ENCODE data around the gene VEZT. TPM values are rescaled to one million over a fixed set of nuclear protein-coding genes. Genes with fewer than 3 reads are reported as not detected.

The VEZT gene
- polyA plus RNA-seq, 3 donors = 14.6 to 20.6 (median 16.7) TPM

DNA sequence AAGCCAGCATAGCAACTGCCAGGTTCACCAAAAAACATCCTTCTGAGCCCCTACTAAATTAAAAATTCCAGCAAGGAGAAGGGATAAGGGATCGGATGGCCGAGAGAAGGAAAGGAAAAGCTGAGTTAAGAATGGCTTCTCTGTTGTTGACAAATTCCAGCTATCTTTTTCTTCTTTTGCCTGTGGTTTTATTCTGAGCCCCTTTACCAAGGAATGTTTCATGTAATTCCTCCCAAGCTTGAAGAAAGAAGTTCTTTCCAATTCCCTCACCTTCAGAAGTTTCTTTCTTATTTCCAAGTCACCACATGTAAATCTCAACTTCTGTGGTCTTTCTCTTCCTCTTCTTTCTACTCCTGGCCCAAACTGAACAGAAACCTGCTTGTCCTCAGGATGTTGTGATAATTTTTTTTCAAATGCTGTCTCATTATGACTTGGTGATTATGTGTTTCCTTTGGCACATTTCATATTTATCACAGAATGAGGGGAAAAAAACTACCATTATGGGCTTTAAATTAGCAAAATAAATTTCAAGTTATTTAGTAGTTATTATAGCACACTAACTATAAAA, 40.3 kb upstream of the VEZT start:
- Histone ChIP-seq H3K9me3 (replicated peaks in 1 of 2; ENCODE audit: control insufficient read depth in 1 of 2, insufficient read depth in 1 of 2, low read length in 2 of 2) (no peaks in the 10 kb centered on the region), H3K9ac (ENCODE audit: insufficient read depth, low read length, poor library complexity, severe bottlenecking) (no peak overlapping the region), H3K79me2 (ENCODE audit: insufficient read depth, low read length) (no peaks in the 10 kb centered on the region), H3K36me3 (replicated peaks in 1 of 2; ENCODE audit: control insufficient read depth in 1 of 2, insufficient read depth in 2 of 2, low read length in 2 of 2) (peaks cover 6 to 7% of the 10 kb centered on the region in 2 donors), H3K4me3 (replicated peaks in 1 of 3; ENCODE audit: low read depth in 2 of 3, low read length in 3 of 3) (no peak overlapping the region), H3K4me1 (ENCODE audit: control insufficient read depth in 1 of 2, insufficient read depth in 2 of 2, low read length in 2 of 2) (no peaks in the 10 kb centered on the region), H3K4me2 (replicated peaks; ENCODE audit: extremely low read depth, low read length, poor library complexity, severe bottlenecking) (no peak overlapping the region), H3K27me3 (ENCODE audit: control insufficient read depth in 2 of 2, insufficient read depth in 2 of 2, low read length in 2 of 2) (no peaks in the 10 kb centered on the region), H4K20me1 (ENCODE audit: insufficient read depth, low read length) (peaks cover 31% of the 10 kb centered on the region), H2AFZ (ENCODE audit: insufficient read depth, low read depth, low read length, poor library complexity, severe bottlenecking) (no peak overlapping the region), H3K27ac (ENCODE audit: low read depth in 1 of 2, low read length in 2 of 2) (no peak overlapping the region)
- TF ChIP-seq, protein P1, sequence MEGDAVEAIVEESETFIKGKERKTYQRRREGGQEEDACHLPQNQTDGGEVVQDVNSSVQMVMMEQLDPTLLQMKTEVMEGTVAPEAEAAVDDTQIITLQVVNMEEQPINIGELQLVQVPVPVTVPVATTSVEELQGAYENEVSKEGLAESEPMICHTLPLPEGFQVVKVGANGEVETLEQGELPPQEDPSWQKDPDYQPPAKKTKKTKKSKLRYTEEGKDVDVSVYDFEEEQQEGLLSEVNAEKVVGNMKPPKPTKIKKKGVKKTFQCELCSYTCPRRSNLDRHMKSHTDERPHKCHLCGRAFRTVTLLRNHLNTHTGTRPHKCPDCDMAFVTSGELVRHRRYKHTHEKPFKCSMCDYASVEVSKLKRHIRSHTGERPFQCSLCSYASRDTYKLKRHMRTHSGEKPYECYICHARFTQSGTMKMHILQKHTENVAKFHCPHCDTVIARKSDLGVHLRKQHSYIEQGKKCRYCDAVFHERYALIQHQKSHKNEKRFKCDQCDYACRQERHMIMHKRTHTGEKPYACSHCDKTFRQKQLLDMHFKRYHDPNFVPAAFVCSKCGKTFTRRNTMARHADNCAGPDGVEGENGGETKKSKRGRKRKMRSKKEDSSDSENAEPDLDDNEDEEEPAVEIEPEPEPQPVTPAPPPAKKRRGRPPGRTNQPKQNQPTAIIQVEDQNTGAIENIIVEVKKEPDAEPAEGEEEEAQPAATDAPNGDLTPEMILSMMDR (IDR thresholded peaks at IDR 0.05) = no peak
- Mint-ChIP-seq H3K4me3 (no peak overlapping the region), H3K27ac (no peak overlapping the region), H3K9me3 (no peaks in the 10 kb centered on the region), H3K4me1 (peaks cover 8% of the 10 kb centered on the region), H3K36me3 (peaks cover 6 to 29% of the 10 kb centered on the region in 2 donors), H3K27me3 (ENCODE audit: low read depth in 3 of 3) (peaks cover 0 to 3% (median 1%) of the 10 kb centered on the region in 3 donors)
- no CpG with 5 or more reads among the region's 2 CpGs for WGBS (ENCODE audit: insufficient coverage)
- intact Hi-C loops (cut with micrococcal nuclease) = no loop called here
- DNase-seq = no peak

DNA sequence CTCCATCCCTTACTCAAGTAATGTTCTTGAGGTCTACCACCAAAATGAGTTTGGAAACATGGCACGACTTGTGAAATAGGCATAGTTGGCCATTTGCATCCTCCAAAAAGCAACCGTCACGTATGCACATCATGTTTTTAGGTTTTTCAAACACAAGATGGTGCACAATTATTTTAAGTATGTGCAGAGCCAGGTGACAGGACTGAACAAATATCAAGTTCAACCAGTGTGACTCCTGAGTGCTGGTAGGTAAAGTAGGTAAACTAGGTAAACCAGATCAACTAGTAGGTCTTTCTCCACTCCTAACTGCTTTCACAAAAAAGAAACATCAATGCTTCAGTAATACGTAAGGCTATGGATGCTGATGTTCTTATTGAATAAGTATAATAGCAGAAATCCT, 39.5 kb upstream of the VEZT start:
- Histone ChIP-seq H3K79me2 (ENCODE audit: insufficient read depth, low read length) (no peaks in the 10 kb centered on the region), H4K20me1 (ENCODE audit: insufficient read depth, low read length) (peaks cover 33% of the 10 kb centered on the region), H3K4me1 (ENCODE audit: control insufficient read depth in 1 of 2, insufficient read depth in 2 of 2, low read length in 2 of 2) (no peaks in the 10 kb centered on the region), H3K4me2 (replicated peaks; ENCODE audit: extremely low read depth, low read length, poor library complexity, severe bottlenecking) (no peak overlapping the region), H3K27ac (ENCODE audit: low read depth in 1 of 2, low read length in 2 of 2) (no peak overlapping the region), H3K9ac (ENCODE audit: insufficient read depth, low read length, poor library complexity, severe bottlenecking) (no peak overlapping the region), H3K4me3 (replicated peaks in 1 of 3; ENCODE audit: low read depth in 2 of 3, low read length in 3 of 3) (no peak overlapping the region), H2AFZ (ENCODE audit: insufficient read depth, low read depth, low read length, poor library complexity, severe bottlenecking) (no peak overlapping the region), H3K36me3 (replicated peaks in 1 of 2; ENCODE audit: control insufficient read depth in 1 of 2, insufficient read depth in 2 of 2, low read length in 2 of 2) (no peaks in the 10 kb centered on the region), H3K27me3 (ENCODE audit: control insufficient read depth in 2 of 2, insufficient read depth in 2 of 2, low read length in 2 of 2) (no peaks in the 10 kb centered on the region), H3K9me3 (replicated peaks in 1 of 2; ENCODE audit: control insufficient read depth in 1 of 2, insufficient read depth in 1 of 2, low read length in 2 of 2) (no peaks in the 10 kb centered on the region)
- peaks cover 0 to 3% (median 1%) of the 10 kb centered on the region in 3 donors for H3K27me3 Mint-ChIP-seq (ENCODE audit: low read depth in 3 of 3)
- no peaks in the 10 kb centered on the region for H3K9me3 Mint-ChIP-seq
- intact Hi-C loops (cut with micrococcal nuclease) = no loop called here
- TF ChIP-seq, protein P1 (IDR thresholded peaks at IDR 0.05) = no peak
- peaks cover 8% of the 10 kb centered on the region for H3K4me1 Mint-ChIP-seq
- H3K36me3 Mint-ChIP-seq = peaks cover 4 to 21% of the 10 kb centered on the region in 2 donors
- DNase-seq = no peak
- 50% methylated on average over 2 of the region's 4 CpGs for WGBS (ENCODE audit: insufficient coverage)
- no peak overlapping the region for H3K27ac Mint-ChIP-seq
- no peak overlapping the region for H3K4me3 Mint-ChIP-seq

All from CD14-positive monocyte (primary cell).